ENCODE results near the gene PMP22.

DNA sequence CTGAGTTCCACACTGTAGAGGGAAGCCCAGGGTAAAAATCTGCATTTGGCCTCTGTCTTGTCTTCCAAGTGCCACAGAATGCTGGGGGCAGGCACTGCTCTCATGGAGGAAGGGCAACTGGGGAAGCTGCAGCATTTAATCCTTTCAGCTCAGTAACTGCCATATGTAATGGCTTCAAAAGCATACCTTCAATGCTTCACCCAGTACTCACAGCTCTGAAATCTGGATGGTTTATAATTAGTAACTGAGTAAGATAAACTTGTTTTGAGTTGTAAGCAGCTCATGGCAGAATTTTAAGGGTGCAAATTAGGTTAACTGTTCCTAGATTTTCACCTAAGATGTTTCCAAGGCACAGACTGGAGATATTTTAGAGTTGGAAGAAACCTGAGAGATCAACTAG lies 24.5 kb downstream of the PMP22 start:
- TF ChIP-seq, protein P1, sequence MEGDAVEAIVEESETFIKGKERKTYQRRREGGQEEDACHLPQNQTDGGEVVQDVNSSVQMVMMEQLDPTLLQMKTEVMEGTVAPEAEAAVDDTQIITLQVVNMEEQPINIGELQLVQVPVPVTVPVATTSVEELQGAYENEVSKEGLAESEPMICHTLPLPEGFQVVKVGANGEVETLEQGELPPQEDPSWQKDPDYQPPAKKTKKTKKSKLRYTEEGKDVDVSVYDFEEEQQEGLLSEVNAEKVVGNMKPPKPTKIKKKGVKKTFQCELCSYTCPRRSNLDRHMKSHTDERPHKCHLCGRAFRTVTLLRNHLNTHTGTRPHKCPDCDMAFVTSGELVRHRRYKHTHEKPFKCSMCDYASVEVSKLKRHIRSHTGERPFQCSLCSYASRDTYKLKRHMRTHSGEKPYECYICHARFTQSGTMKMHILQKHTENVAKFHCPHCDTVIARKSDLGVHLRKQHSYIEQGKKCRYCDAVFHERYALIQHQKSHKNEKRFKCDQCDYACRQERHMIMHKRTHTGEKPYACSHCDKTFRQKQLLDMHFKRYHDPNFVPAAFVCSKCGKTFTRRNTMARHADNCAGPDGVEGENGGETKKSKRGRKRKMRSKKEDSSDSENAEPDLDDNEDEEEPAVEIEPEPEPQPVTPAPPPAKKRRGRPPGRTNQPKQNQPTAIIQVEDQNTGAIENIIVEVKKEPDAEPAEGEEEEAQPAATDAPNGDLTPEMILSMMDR (IDR thresholded peaks at IDR 0.05): no peak
- TF ChIP-seq POLR2AphosphoS5 (IDR thresholded peaks at IDR 0.05) (no peak), POLR2A (IDR thresholded peaks at IDR 0.05; ENCODE audit: low read depth) (no peak)
